GM18507 (cell line): ENCODE results near the gene TCEANC2.
"Not testable (repeated sequence)": the region's sequence is repeated elsewhere in the genome, so short reads cannot be mapped to it uniquely, and the experiment has no call there.

Source experiments
- DNase-seq: peaks from one replicate; pipeline ENCODE4 v3.0.0; 2011; ENCODE audit warnings: low read depth; ENCODE audit not compliant: insufficient read length; ENCODE audit errors: extremely low spot score
- FAIRE-seq: peaks from 2 replicates; lab custom pipeline; 2011; peaks lifted over from hg19 to GRCh38; lab: Jason Lieb, UNC

The TCEANC2 gene

GRCh38 chr1:54024358-54024757, 29.1 kb upstream of the TCEANC2 start:
- FAIRE-seq (no peak), DNase-seq (no peak)

GRCh38 chr1:54024811-54025210, 28.6 kb upstream of the TCEANC2 start:
- FAIRE-seq, DNase-seq: not testable (repeated sequence)

- FAIRE-seq (no peak), DNase-seq (no peak)
Observed at GRCh38 chr1:54027848-54028247, 25.6 kb upstream of the TCEANC2 start.

- no peak for DNase-seq
- no peak for FAIRE-seq
Observed at GRCh38 chr1:54028306-54029251, 24.8 kb upstream of the TCEANC2 start.

- DNase-seq (no peak), FAIRE-seq (no peak)
Observed at GRCh38 chr1:54037476-54037875, 15.9 kb upstream of the TCEANC2 start.

- FAIRE-seq: no peak
- no peak for DNase-seq
Observed at GRCh38 chr1:54041806-54042205, 11.6 kb upstream of the TCEANC2 start.

- no peak for FAIRE-seq
- DNase-seq: no peak
Observed at GRCh38 chr1:54045496-54045895, 7.9 kb upstream of the TCEANC2 start.

GRCh38 chr1:54046671-54047383, 6.6 kb upstream of the TCEANC2 start:
- DNase-seq (no peak), FAIRE-seq (no peak)

- DNase-seq (no peak), FAIRE-seq (peak; percentile 45)
Observed at GRCh38 chr1:54047384-54048305, 5.8 kb upstream of the TCEANC2 start.

- FAIRE-seq, DNase-seq: not testable (repeated sequence)
Observed at GRCh38 chr1:54050435-54050834, 3.0 kb upstream of the TCEANC2 start.

- no peak for DNase-seq
- no peak for FAIRE-seq
Observed at GRCh38 chr1:54051933-54052430, 1.4 kb upstream of the TCEANC2 start.

- peak; percentile 66 for FAIRE-seq
- no peak for DNase-seq
Observed at GRCh38 chr1:54052431-54052933, 926 bp upstream of the TCEANC2 start.

- FAIRE-seq (no peak), DNase-seq (no peak)
Observed at GRCh38 chr1:54053745-54054437, 483 bp downstream of the TCEANC2 start.

- no peak for DNase-seq
- FAIRE-seq: no peak
Observed at GRCh38 chr1:54054438-54054749, 986 bp downstream of the TCEANC2 start.

GRCh38 chr1:54064299-54064698, 10.9 kb downstream of the TCEANC2 start:
- FAIRE-seq (no peak), DNase-seq (no peak)

- DNase-seq (no peak), FAIRE-seq (no peak)
Observed at GRCh38 chr1:54069791-54070170, 16.4 kb downstream of the TCEANC2 start.

- DNase-seq (peak; percentile 23), FAIRE-seq (peak; percentile 85)
Observed at GRCh38 chr1:54070171-54070837, 16.9 kb downstream of the TCEANC2 start.

- no peak for DNase-seq
- FAIRE-seq: no peak
Observed at GRCh38 chr1:54077359-54077758, 24.0 kb downstream of the TCEANC2 start.
